GM23338 (cell line): ENCODE measurements around the gene FBLN2. TPM values are rescaled to one million over a fixed set of nuclear protein-coding genes. Genes with fewer than 3 reads are reported as not detected.
A peak's percentile ranks its signal among the peaks of the same experiment; 100 is the strongest.

Experiments used
- ATAC-seq: fragments of 200-7000 bp; cut with Tn5 transposase; 3 replicates; pipeline ENCODE4 v1.9.1; 2020
- DNase-seq: peaks from one replicate; pipeline ENCODE4 v3.0.0-alpha.2; 2015; ENCODE audit warnings: low spot score
- H2AFZ ChIP-seq: fragments of 200-600 bp; sonication (generic); 2 replicates; pipeline ENCODE4 v1.8.0; 2016; ENCODE audit warnings: antibody characterized with exemption, mild to moderate bottlenecking, moderate library complexity
- H3F3A ChIP-seq: fragments of 200-600 bp; sonication (generic); replicated peaks from 2 replicates; pipeline ENCODE4 v1.8.0; 2017; ENCODE audit warnings: antibody characterized with exemption, mixed run types, low read depth
- H3K27ac ChIP-seq: fragments of 200-600 bp; sonication (generic); 2 replicates; pipeline ENCODE4 v1.6.1; 2016; ENCODE audit warnings: low read depth
- H3K27me3 ChIP-seq: fragments of 200-600 bp; sonication (generic); 2 replicates; pipeline ENCODE4 v1.8.0; 2016; ENCODE audit warnings: mild to moderate bottlenecking, mixed run types, moderate library complexity; ENCODE audit not compliant: insufficient read depth
- H3K36me3 ChIP-seq: fragments of 200-600 bp; sonication (generic); 2 replicates; pipeline ENCODE4 v1.8.0; 2016; ENCODE audit warnings: mild to moderate bottlenecking; ENCODE audit not compliant: insufficient read depth
- H3K4me1 ChIP-seq: fragments of 200-600 bp; sonication (generic); 2 replicates; pipeline ENCODE4 v1.8.0; 2016; ENCODE audit warnings: mild to moderate bottlenecking, moderate library complexity; ENCODE audit not compliant: insufficient read depth
- H3K4me2 ChIP-seq: fragments of 200-600 bp; sonication (generic); 2 replicates; pipeline ENCODE4 v1.7.1; 2017; ENCODE audit warnings: mixed run types
- H3K4me3 ChIP-seq: fragments of 200-600 bp; sonication (generic); 2 replicates; pipeline ENCODE4 v1.6.1; 2016; ENCODE audit warnings: mixed run types
- H3K79me2 ChIP-seq: fragments of 200-600 bp; sonication (generic); replicated peaks from 2 replicates; pipeline ENCODE4 v1.8.0; 2017; ENCODE audit warnings: mild to moderate bottlenecking; ENCODE audit not compliant: insufficient read depth
- H3K9me2 ChIP-seq: fragments of 200-600 bp; sonication (generic); 2 replicates; pipeline ENCODE4 v1.8.0; 2017; ENCODE audit not compliant: insufficient read depth
- H4K20me1 ChIP-seq: fragments of 200-600 bp; sonication (generic); replicated peaks from 2 replicates; pipeline ENCODE4 v1.8.0; 2017; ENCODE audit warnings: mild to moderate bottlenecking; ENCODE audit not compliant: insufficient read depth
- H3K27ac Mint-ChIP-seq: 2 replicates; pipeline ENCODE4 v1.8.0; 2020; ENCODE audit warnings: inconsistent platforms, mild to moderate bottlenecking, moderate library complexity, mixed read lengths
- H3K27me3 Mint-ChIP-seq: 3 replicates; pipeline ENCODE4 v1.8.0; 2022; ENCODE audit warnings: low read depth, mild to moderate bottlenecking, moderate library complexity, mixed read lengths, inconsistent platforms; ENCODE audit not compliant: insufficient read depth, poor library complexity
- H3K36me3 Mint-ChIP-seq: 3 replicates; pipeline ENCODE4 v1.8.0; 2021; ENCODE audit warnings: low read depth, mild to moderate bottlenecking, inconsistent platforms, moderate library complexity, mixed read lengths
- H3K4me1 Mint-ChIP-seq: 3 replicates; pipeline ENCODE4 v1.8.0; 2020; ENCODE audit warnings: mild to moderate bottlenecking, inconsistent platforms, mixed read lengths
- H3K4me3 Mint-ChIP-seq: 3 replicates; pipeline ENCODE4 v1.8.0; 2021; ENCODE audit warnings: moderate library complexity, mild to moderate bottlenecking, inconsistent platforms, mixed read lengths
- H3K9me3 Mint-ChIP-seq: 3 replicates; pipeline ENCODE4 v1.8.0; 2020; ENCODE audit warnings: moderate library complexity, mild to moderate bottlenecking, inconsistent platforms, mixed read lengths
- CREB1 ChIP-seq: fragments of 250-450 bp; sonication (Bioruptor Pico); IDR thresholded peaks from 2 replicates; pipeline ENCODE4 v1.5.0; 2020; ENCODE audit warnings: low read depth, mild to moderate bottlenecking, moderate library complexity
- EZH2 ChIP-seq: fragments of 200-600 bp; sonication (generic); IDR thresholded peaks from one replicate; pipeline ENCODE4 v1.8.0; 2017; ENCODE audit warnings: antibody characterized with exemption, mild to moderate bottlenecking, low read depth; ENCODE audit not compliant: unreplicated experiment
- JUNB ChIP-seq: IDR thresholded peaks from one replicate; pipeline ENCODE4 v1.6.1; 2016; ENCODE audit warnings: antibody characterized with exemption; ENCODE audit not compliant: unreplicated experiment
- POLR2AphosphoS5 ChIP-seq: IDR thresholded peaks from 2 replicates; pipeline ENCODE4 v1.6.1; 2016; ENCODE audit warnings: antibody characterized with exemption, low read depth
- REST ChIP-seq: IDR thresholded peaks from one replicate; pipeline ENCODE4 v1.6.1; 2018; ENCODE audit warnings: antibody characterized with exemption; ENCODE audit not compliant: unreplicated experiment
- STAT1 ChIP-seq: IDR thresholded peaks from one replicate; pipeline ENCODE4 v1.6.1; 2016; ENCODE audit warnings: antibody characterized with exemption; ENCODE audit not compliant: unreplicated experiment
- ZNF114 ChIP-seq: fragments of 250-450 bp; sonication (Bioruptor Pico); IDR thresholded peaks from 2 replicates; pipeline ENCODE4 v1.5.0; 2020; ENCODE audit warnings: mild to moderate bottlenecking, moderate library complexity
- ZNF331 ChIP-seq: fragments of 250-450 bp; sonication (Bioruptor Pico); IDR thresholded peaks from 2 replicates; pipeline ENCODE4 v1.5.0; 2020; ENCODE audit warnings: low read depth, mild to moderate bottlenecking, moderate library complexity
- polyA plus RNA-seq: library from polyadenylated mRNA; unstranded; fragments of >200 nt; fragmentation: Nextera tagmentation; extraction: Ambion mirVana; gene quantifications from 2 replicates; pipeline ENCODE4 v1.2.1, GENCODE V29; 2016
- total RNA-seq: library from RNA; depleted of rRNA; stranded (reverse); fragments of >200 nt; shearing (Covaris generic); gene quantifications from 2 replicates; pipeline ENCODE4 v1.2.3, GENCODE V29; 2014
- TF ChIP-seq, protein P1 (sequence below), 2 experiments: fragments of 200-600 bp in 1 of 2; sonication (generic) in 1 of 2; conservative IDR thresholded peaks; 2 replicates each; pipeline versions ENCODE4 v1.5.1 to v1.6.1; 2016 to 2017; ENCODE audit warnings: antibody characterized with exemption in 2 of 2, low read depth in 2 of 2, mild to moderate bottlenecking in 2 of 2, moderate library complexity in 1 of 2
- TF ChIP-seq, protein P2 (sequence below): IDR thresholded peaks from 2 replicates; pipeline ENCODE4 v1.6.1; 2016; ENCODE audit warnings: antibody characterized with exemption

The FBLN2 gene
- total and polyA plus RNA-seq, 2 experiments from 2014 or later = 18.8 to 26.8 TPM

- peak; percentile 76 for ATAC-seq
- Mint-ChIP-seq H3K9me3 (no peaks in the 10 kb centered on the region; the same call in 2 of the 3 replicates), H3K36me3 (no peaks in the 10 kb centered on the region; the same call in 2 of the 3 replicates), H3K27me3 (peaks cover 35% of the 10 kb centered on the region), H3K4me3 (peak overlapping the region; percentile 61), H3K4me1 (peaks cover 11% of the 10 kb centered on the region), H3K27ac (no peak overlapping the region)
- H3K4me3 ChIP-seq = peak overlapping the region; percentile 46; the same call in 1 of the 2 replicates
- no peak overlapping the region for H3K27ac ChIP-seq
- H4K20me1 ChIP-seq = no peaks in the 10 kb centered on the region
- peak overlapping the region; percentile 79 for H3K4me2 ChIP-seq
- no peaks in the 10 kb centered on the region for H3K36me3 ChIP-seq
- H2AFZ ChIP-seq = peak overlapping the region; percentile 66
- peak; percentile 88 for DNase-seq
- H3K9me2 ChIP-seq = no peaks in the 10 kb centered on the region
- H3K27me3 ChIP-seq = peaks cover 33% of the 10 kb centered on the region
- TF ChIP-seq, protein P1, sequence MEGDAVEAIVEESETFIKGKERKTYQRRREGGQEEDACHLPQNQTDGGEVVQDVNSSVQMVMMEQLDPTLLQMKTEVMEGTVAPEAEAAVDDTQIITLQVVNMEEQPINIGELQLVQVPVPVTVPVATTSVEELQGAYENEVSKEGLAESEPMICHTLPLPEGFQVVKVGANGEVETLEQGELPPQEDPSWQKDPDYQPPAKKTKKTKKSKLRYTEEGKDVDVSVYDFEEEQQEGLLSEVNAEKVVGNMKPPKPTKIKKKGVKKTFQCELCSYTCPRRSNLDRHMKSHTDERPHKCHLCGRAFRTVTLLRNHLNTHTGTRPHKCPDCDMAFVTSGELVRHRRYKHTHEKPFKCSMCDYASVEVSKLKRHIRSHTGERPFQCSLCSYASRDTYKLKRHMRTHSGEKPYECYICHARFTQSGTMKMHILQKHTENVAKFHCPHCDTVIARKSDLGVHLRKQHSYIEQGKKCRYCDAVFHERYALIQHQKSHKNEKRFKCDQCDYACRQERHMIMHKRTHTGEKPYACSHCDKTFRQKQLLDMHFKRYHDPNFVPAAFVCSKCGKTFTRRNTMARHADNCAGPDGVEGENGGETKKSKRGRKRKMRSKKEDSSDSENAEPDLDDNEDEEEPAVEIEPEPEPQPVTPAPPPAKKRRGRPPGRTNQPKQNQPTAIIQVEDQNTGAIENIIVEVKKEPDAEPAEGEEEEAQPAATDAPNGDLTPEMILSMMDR (conservative IDR thresholded peaks at IDR 0.05; ENCODE audit: low read depth in 2 of 2) = peak; percentile 43 to 77
- no peak for TF ChIP-seq POLR2AphosphoS5
- H3K79me2 ChIP-seq = no peaks in the 10 kb centered on the region
- H3K4me1 ChIP-seq = no peaks in the 10 kb centered on the region
- no peaks in the 10 kb centered on the region for H3F3A ChIP-seq
Measured at GRCh38 chr3:13655061-13655913, 106.4 kb downstream of the FBLN2 start.

DNA sequence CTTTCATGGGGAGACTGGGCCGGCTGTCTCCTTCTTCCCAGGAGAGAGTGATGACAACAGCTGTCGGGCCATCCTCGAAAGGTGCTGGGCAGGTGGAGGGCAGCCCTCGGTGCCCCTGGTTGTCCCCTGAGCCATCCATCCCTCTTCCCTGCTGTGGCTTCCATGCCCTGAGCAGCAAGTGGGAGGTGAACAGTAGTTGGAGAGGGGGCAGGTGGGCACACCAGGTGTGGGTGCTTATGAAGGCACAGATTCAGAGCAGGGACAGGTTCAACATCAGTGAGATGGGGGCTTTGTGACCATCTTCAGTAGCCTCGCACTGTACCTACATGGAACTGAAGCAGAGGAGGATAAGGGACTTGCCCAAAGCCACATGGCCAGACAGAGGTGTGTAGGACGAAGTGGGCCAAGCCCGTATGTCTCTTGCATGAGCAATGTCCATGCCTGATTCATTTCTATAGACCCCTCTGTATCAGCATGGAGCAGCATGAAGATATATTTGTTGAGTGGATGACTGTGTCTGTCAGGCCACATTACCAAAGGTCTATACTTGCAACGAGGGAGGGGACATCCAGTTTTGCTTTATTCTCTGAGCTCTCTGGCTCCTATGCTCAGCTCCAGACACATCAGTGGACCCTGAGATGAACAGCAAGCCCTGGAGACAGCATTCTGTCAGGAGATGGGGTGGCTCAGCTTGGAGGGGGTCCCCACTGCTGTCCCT, 107.8 kb downstream of the FBLN2 start:
- peaks cover 13% of the 10 kb centered on the region for H3K4me1 Mint-ChIP-seq
- Histone ChIP-seq H3K4me2 (no peak overlapping the region), H3K79me2 (no peaks in the 10 kb centered on the region), H3K27me3 (peaks cover 33% of the 10 kb centered on the region), H3K36me3 (no peaks in the 10 kb centered on the region), H3K9me2 (no peaks in the 10 kb centered on the region), H3K4me3 (no peak overlapping the region), H3F3A (no peaks in the 10 kb centered on the region), H3K27ac (no peak overlapping the region), H2AFZ (no peak overlapping the region), H3K4me1 (no peaks in the 10 kb centered on the region), H4K20me1 (no peaks in the 10 kb centered on the region)
- no peak overlapping the region for H3K27ac Mint-ChIP-seq
- H3K9me3 Mint-ChIP-seq = no peaks in the 10 kb centered on the region; the same call in 2 of the 3 replicates
- no peaks in the 10 kb centered on the region; the same call in 2 of the 3 replicates for H3K36me3 Mint-ChIP-seq
- peaks cover 26% of the 10 kb centered on the region for H3K27me3 Mint-ChIP-seq
- no peak for ATAC-seq
- DNase-seq = no peak
- no peak overlapping the region for H3K4me3 Mint-ChIP-seq
- TF ChIP-seq ZNF114 (CRISPR knock-in tag) = no peak
- TF ChIP-seq CREB1 (CRISPR knock-in tag) = no peak
- TF ChIP-seq, protein P2, sequence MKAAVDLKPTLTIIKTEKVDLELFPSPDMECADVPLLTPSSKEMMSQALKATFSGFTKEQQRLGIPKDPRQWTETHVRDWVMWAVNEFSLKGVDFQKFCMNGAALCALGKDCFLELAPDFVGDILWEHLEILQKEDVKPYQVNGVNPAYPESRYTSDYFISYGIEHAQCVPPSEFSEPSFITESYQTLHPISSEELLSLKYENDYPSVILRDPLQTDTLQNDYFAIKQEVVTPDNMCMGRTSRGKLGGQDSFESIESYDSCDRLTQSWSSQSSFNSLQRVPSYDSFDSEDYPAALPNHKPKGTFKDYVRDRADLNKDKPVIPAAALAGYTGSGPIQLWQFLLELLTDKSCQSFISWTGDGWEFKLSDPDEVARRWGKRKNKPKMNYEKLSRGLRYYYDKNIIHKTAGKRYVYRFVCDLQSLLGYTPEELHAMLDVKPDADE = no peak
- no peak for TF ChIP-seq REST
- no peak for TF ChIP-seq EZH2
- TF ChIP-seq ZNF331 = no peak
- no peak for TF ChIP-seq STAT1
- TF ChIP-seq POLR2AphosphoS5 = no peak
- no peak for TF ChIP-seq JUNB
